Measurements from ENCODE around the gene PCYOX1L.

Gene PCYOX1L

DNA sequence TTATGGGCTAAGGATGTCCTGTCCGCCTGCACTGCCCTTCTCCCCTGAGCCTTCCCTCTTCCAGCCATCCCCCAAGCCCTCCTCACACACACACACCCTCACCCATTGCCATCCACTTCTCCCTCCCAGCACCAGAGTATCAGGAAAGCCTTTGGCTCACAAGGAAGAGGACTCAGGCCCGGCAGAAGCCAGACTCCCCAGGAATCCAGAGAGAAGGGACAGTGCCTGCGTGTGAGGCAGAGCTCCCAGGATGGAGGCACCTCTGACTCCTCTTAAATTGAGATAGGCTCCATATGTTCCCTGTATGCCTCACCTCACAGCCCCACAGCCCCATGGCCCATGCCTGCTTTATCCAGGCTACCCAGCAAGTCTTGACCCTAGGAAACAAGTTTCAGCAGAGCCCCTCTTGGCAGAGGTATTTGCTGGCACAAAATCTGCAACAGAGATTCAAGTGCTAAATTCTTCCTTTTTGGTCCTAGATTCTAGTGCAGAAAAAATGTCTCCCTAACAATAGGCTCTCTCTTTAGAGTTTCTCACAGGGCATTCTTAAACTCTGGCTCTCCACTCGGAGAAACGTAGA lies 20.5 kb downstream of the PCYOX1L start:
- TF ChIP-seq MYC (IDR thresholded peaks at IDR 0.05; ENCODE audit: low read depth, low read length) (no peak), POLR2A (IDR thresholded peaks at IDR 0.05; ENCODE audit: extremely low read depth, insufficient read length) (no peak)
- TF ChIP-seq, protein P1, sequence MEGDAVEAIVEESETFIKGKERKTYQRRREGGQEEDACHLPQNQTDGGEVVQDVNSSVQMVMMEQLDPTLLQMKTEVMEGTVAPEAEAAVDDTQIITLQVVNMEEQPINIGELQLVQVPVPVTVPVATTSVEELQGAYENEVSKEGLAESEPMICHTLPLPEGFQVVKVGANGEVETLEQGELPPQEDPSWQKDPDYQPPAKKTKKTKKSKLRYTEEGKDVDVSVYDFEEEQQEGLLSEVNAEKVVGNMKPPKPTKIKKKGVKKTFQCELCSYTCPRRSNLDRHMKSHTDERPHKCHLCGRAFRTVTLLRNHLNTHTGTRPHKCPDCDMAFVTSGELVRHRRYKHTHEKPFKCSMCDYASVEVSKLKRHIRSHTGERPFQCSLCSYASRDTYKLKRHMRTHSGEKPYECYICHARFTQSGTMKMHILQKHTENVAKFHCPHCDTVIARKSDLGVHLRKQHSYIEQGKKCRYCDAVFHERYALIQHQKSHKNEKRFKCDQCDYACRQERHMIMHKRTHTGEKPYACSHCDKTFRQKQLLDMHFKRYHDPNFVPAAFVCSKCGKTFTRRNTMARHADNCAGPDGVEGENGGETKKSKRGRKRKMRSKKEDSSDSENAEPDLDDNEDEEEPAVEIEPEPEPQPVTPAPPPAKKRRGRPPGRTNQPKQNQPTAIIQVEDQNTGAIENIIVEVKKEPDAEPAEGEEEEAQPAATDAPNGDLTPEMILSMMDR (IDR thresholded peaks at IDR 0.05; ENCODE audit: low read depth, low read length) = no peak
- TF ChIP-seq, protein P2, sequence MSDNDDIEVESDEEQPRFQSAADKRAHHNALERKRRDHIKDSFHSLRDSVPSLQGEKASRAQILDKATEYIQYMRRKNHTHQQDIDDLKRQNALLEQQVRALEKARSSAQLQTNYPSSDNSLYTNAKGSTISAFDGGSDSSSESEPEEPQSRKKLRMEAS (IDR thresholded peaks at IDR 0.05; ENCODE audit: low read depth, low read length) = no peak
- H3K4me3 ChIP-seq (ENCODE audit: low read depth, low read length) = no peak overlapping the region
- no peak for DNase-seq (ENCODE audit: low read depth)

GRCh38 chr5:149379177-149379761 lies 21.4 kb downstream of the PCYOX1L start, which contains the start of gene IL17B:
TSS of gene IL17B (minus strand) at chr5:149379292. CDS start at chr5:149379225, 67 bp downstream.
- TF ChIP-seq, protein P1 (IDR thresholded peaks at IDR 0.05; ENCODE audit: low read depth, low read length) = no peak
- TF ChIP-seq MYC (IDR thresholded peaks at IDR 0.05; ENCODE audit: low read depth, low read length) = no peak
- TF ChIP-seq, protein P2 (IDR thresholded peaks at IDR 0.05; ENCODE audit: low read depth, low read length) = no peak
- no peak for TF ChIP-seq POLR2A (IDR thresholded peaks at IDR 0.05; ENCODE audit: extremely low read depth, insufficient read length)
- no peak for DNase-seq (ENCODE audit: low read depth)
- no peak within 1 kb of the TSS for H3K4me3 ChIP-seq (ENCODE audit: low read depth, low read length)

- no peak overlapping the region for H3K4me3 ChIP-seq (ENCODE audit: low read depth, low read length)
- DNase-seq (ENCODE audit: low read depth) = no peak
- TF ChIP-seq, protein P1 (IDR thresholded peaks at IDR 0.05; ENCODE audit: low read depth, low read length) = no peak
- TF ChIP-seq, protein P2 (IDR thresholded peaks at IDR 0.05; ENCODE audit: low read depth, low read length) = no peak
- TF ChIP-seq MYC (IDR thresholded peaks at IDR 0.05; ENCODE audit: low read depth, low read length) = no peak
- TF ChIP-seq POLR2A (IDR thresholded peaks at IDR 0.05; ENCODE audit: extremely low read depth, insufficient read length) = no peak
Measured at GRCh38 chr5:149379818-149380374, 22.1 kb downstream of the PCYOX1L start.

- DNase-seq (ENCODE audit: low read depth) = no peak
- no peak overlapping the region for H3K4me3 ChIP-seq (ENCODE audit: low read depth, low read length)
- TF ChIP-seq, protein P1 (IDR thresholded peaks at IDR 0.05; ENCODE audit: low read depth, low read length) = no peak
- TF ChIP-seq MYC (IDR thresholded peaks at IDR 0.05; ENCODE audit: low read depth, low read length) (no peak), POLR2A (IDR thresholded peaks at IDR 0.05; ENCODE audit: extremely low read depth, insufficient read length) (no peak)
- TF ChIP-seq, protein P2 (IDR thresholded peaks at IDR 0.05; ENCODE audit: low read depth, low read length) = no peak
Measured at GRCh38 chr5:149380466-149381121, 22.7 kb downstream of the PCYOX1L start.

GRCh38 chr5:149381261-149381985 lies 23.6 kb downstream of the PCYOX1L start:
- TF ChIP-seq, protein P1 (IDR thresholded peaks at IDR 0.05; ENCODE audit: low read depth, low read length) = no peak
- TF ChIP-seq, protein P2 (IDR thresholded peaks at IDR 0.05; ENCODE audit: low read depth, low read length) = no peak
- TF ChIP-seq MYC (IDR thresholded peaks at IDR 0.05; ENCODE audit: low read depth, low read length) (no peak), POLR2A (IDR thresholded peaks at IDR 0.05; ENCODE audit: extremely low read depth, insufficient read length) (no peak)
- no peak overlapping the region for H3K4me3 ChIP-seq (ENCODE audit: low read depth, low read length)
- DNase-seq (ENCODE audit: low read depth) = no peak
